Endometrial microvascular endothelial cells (primary cell): Measurements from ENCODE around the gene SYT15B. TPM values are rescaled to one million over a fixed set of nuclear protein-coding genes. Genes with fewer than 3 reads are reported as not detected.
"Not testable (repeated sequence)": the region's sequence is repeated elsewhere in the genome, so short reads cannot be mapped to it uniquely, and the experiment has no call there.

Experiments used
- in situ Hi-C: cut with HindIII; loops from 2 replicates; pipeline ENCODE4 v1.10.0; 2017; ENCODE audit warnings: low sequenced_read_pairs, low pct_unique_long_range_greater_than_20kb; ENCODE audit errors: inconsistent ontology term
- total RNA-seq: library from RNA; depleted of rRNA; stranded (reverse); fragments of >200 nt; gene quantifications from one replicate; pipeline ENCODE4 v1.2.3, GENCODE V29; 2015; ENCODE audit errors: inconsistent ontology term

Gene SYT15B
- total RNA-seq, 1 donor from 2014 or later, result 0.37 TPM

GRCh38 chr10:47743611-47744550, 19.5 kb downstream of the SYT15B start:
- in situ Hi-C loops, result not testable (repeated sequence)

- in situ Hi-C loops, result not testable (repeated sequence)
These were observed 22.5 kb downstream of the SYT15B start for GRCh38 chr10:47740868-47741267.

DNA sequence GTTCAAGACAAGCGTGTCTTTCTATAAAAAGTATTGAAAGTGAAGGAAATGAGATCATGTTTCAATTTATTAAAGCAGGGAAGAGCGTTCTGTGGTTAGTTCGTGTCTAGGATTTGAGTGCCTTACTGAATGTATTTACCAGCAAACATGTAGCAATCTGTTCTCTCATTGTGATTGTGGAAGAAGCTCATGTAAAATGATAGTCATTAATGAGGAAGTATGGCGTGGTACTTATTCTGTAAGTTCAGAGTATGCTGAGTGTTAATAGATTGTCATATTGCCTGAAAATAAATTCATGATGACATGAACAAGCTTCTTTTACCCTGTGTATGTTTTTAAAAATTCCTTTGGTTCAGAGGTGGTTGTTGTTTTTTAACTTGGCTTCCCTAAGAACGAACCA, 32.5 kb downstream of the SYT15B start:
- in situ Hi-C loops, result not testable (repeated sequence)

- in situ Hi-C loops, result not testable (repeated sequence)
These were observed 37.7 kb downstream of the SYT15B start for GRCh38 chr10:47725740-47726139.

DNA sequence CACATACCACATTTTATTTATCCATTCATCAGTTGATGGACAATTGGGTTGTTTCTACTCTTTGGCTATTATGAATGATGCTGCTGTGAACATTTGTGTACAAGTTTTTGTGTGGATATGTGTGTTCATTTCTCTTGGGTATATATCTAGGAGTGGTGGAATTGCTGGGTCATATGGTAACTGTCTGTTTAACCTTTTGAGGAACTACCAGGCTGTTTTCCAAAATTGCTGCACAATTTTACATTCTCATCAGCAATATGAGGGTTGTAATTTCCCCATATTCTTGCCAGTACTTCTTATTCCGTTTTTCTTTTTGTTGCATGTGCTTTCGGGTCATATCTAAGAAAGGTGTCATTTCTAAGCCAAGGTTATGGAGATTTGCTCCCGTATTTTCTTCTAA, 38.3 kb downstream of the SYT15B start:
- in situ Hi-C loops, result not testable (repeated sequence)

DNA sequence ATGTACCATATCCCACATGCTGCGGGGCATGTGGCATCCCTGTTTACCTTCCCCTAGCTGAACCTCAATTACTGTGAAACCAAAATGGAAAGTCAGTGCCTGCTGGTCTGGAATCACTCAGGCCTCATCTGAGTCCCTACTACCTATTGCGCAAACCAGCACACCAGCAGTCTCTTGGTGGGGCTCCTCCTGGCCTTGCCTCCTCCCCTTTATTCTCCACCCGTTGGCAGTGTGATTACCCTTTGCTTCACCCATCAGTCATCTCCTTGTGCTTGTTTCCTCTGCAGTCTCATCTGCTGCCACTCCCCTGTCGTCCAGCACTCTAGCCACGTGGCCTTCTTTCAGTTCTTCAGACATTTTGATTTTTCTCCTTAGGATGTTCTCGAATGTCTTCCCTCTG, 39.3 kb downstream of the SYT15B start:
- in situ Hi-C loops, result not testable (repeated sequence)

DNA sequence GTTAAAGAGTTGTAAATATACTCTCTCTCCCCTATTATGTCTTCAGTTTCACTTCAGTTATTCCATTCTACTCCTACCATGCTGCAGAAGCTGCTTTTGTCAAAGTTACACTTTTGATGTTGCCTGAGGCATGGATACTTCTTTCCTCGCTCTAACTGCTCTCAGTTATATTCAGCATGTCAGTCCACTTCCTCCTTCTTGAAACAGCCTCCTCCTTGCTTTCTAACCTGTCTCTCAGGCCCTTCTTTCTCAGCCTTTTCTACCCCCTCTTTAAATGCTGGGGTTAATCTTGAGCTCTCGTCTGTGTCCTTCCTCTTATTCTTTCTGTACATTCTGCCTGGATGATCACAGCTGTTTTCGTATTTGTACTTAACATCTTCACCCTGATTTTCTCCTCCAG, 40.0 kb downstream of the SYT15B start:
- in situ Hi-C loops, result not testable (repeated sequence)

GRCh38 chr10:47717011-47717769, 46.2 kb downstream of the SYT15B start:
- in situ Hi-C loops, result not testable (repeated sequence)

Other genes with a start within 250 kb of the SYT15B start
- 3.6 TPM for gene AGAP9, start 240.0 kb downstream of the SYT15B start, total RNA-seq
- gene NPY4R2, start 155.1 kb upstream of the SYT15B start, total RNA-seq, result not detected
- not detected for gene FAM25C, start 236.2 kb upstream of the SYT15B start, total RNA-seq